ENCODE data around the gene UNC13A.

UNC13A gene

GRCh38 chr19:17626456-17627015 is 61.6 kb downstream of the UNC13A start:
- no peak for DNase-seq (ENCODE audit: low spot score in 2 of 2)
- no peak for ATAC-seq (replicated peaks; ENCODE audit: extremely low read depth, poor library complexity, severe bottlenecking)
- no peaks in the 10 kb centered on the region for H3K27me3 Mint-ChIP-seq
- H3K4me3 Mint-ChIP-seq: no peak overlapping the region
- H3K4me1 Mint-ChIP-seq: no peaks in the 10 kb centered on the region
- H3K27ac Mint-ChIP-seq (ENCODE audit: low read depth): no peak overlapping the region
- H3K36me3 Mint-ChIP-seq (ENCODE audit: insufficient read depth): no peaks in the 10 kb centered on the region
- H3K9me3 Mint-ChIP-seq: no peaks in the 10 kb centered on the region

GRCh38 chr19:17625980-17626379 is 62.2 kb downstream of the UNC13A start:
- no peaks in the 10 kb centered on the region for H3K27me3 Mint-ChIP-seq
- no peak overlapping the region for H3K4me3 Mint-ChIP-seq
- no peaks in the 10 kb centered on the region for H3K9me3 Mint-ChIP-seq
- no peaks in the 10 kb centered on the region for H3K36me3 Mint-ChIP-seq (ENCODE audit: insufficient read depth)
- no peak overlapping the region for H3K27ac Mint-ChIP-seq (ENCODE audit: low read depth)
- ATAC-seq (replicated peaks; ENCODE audit: extremely low read depth, poor library complexity, severe bottlenecking): no peak
- no peak for DNase-seq (ENCODE audit: low spot score in 2 of 2)
- no peaks in the 10 kb centered on the region for H3K4me1 Mint-ChIP-seq

- H3K36me3 Mint-ChIP-seq (ENCODE audit: insufficient read depth): no peaks in the 10 kb centered on the region
- ATAC-seq (replicated peaks; ENCODE audit: extremely low read depth, poor library complexity, severe bottlenecking) (no peak), DNase-seq (ENCODE audit: low spot score in 2 of 2) (no peak)
- no peaks in the 10 kb centered on the region for H3K9me3 Mint-ChIP-seq
- no peak overlapping the region for H3K4me3 Mint-ChIP-seq
- no peak overlapping the region for H3K27ac Mint-ChIP-seq (ENCODE audit: low read depth)
- peaks cover 1% of the 10 kb centered on the region for H3K27me3 Mint-ChIP-seq
- H3K4me1 Mint-ChIP-seq: no peaks in the 10 kb centered on the region
Observed at GRCh38 chr19:17625043-17625442, 63.1 kb downstream of the UNC13A start.

GRCh38 chr19:17624314-17624991 is 63.7 kb downstream of the UNC13A start:
- Mint-ChIP-seq H3K27me3 (peaks cover 7% of the 10 kb centered on the region), H3K27ac (ENCODE audit: low read depth) (no peak overlapping the region), H3K4me3 (no peak overlapping the region), H3K4me1 (no peaks in the 10 kb centered on the region), H3K9me3 (no peaks in the 10 kb centered on the region), H3K36me3 (ENCODE audit: insufficient read depth) (no peaks in the 10 kb centered on the region)
- DNase-seq (ENCODE audit: low spot score in 2 of 2) (no peak), ATAC-seq (replicated peaks; ENCODE audit: extremely low read depth, poor library complexity, severe bottlenecking) (no peak)

DNA sequence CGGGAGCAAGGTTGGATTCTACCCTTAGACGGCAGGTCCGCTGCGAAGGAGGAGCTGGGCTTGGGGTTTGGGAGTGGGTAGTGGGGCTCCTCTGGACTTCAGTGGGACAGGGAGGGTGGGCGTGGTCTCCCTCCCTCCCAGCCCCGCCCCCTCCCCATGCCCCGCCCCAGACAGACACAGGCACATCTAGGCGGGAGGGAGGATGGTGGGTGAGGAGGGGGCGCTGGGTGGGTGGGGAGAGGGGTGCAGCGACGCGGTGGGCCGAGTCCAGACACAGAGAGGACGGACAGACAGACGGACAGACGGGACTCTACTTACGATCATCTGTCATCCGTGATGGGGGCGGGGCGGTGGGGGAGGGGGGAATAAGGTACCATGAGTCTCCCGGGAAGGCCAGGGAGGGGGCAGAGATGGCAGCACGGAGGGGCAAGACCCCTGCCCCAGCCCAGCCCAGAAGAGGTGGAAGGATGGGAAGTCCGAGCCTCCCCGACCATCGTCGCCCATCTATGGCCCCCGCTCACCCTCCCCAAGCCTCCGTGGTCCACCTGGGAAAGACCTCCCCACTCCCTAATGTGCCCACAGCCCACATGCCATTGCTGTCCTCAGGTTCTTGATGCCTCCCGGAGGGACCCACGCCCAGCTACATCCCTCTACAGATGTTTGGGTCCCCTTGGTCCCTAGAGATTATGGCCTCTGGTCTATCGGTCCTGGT is 64.8 kb downstream of the UNC13A start:
- Mint-ChIP-seq H3K4me1 (no peaks in the 10 kb centered on the region), H3K27me3 (peaks cover 18% of the 10 kb centered on the region), H3K4me3 (no peak overlapping the region), H3K27ac (ENCODE audit: low read depth) (no peak overlapping the region), H3K36me3 (ENCODE audit: insufficient read depth) (no peaks in the 10 kb centered on the region), H3K9me3 (no peaks in the 10 kb centered on the region)
- DNase-seq (ENCODE audit: low spot score in 2 of 2) (no peak), ATAC-seq (replicated peaks; ENCODE audit: extremely low read depth, poor library complexity, severe bottlenecking) (no peak)

GRCh38 chr19:17620696-17621095 is 67.5 kb downstream of the UNC13A start:
- H3K9me3 Mint-ChIP-seq: no peaks in the 10 kb centered on the region
- H3K27ac Mint-ChIP-seq (ENCODE audit: low read depth): no peak overlapping the region
- H3K27me3 Mint-ChIP-seq: peaks cover 43% of the 10 kb centered on the region
- H3K4me3 Mint-ChIP-seq: no peak overlapping the region
- H3K36me3 Mint-ChIP-seq (ENCODE audit: insufficient read depth): peaks cover 2% of the 10 kb centered on the region
- no peaks in the 10 kb centered on the region for H3K4me1 Mint-ChIP-seq
- DNase-seq (ENCODE audit: low spot score in 2 of 2) (no peak), ATAC-seq (replicated peaks; ENCODE audit: extremely low read depth, poor library complexity, severe bottlenecking) (no peak)

DNA sequence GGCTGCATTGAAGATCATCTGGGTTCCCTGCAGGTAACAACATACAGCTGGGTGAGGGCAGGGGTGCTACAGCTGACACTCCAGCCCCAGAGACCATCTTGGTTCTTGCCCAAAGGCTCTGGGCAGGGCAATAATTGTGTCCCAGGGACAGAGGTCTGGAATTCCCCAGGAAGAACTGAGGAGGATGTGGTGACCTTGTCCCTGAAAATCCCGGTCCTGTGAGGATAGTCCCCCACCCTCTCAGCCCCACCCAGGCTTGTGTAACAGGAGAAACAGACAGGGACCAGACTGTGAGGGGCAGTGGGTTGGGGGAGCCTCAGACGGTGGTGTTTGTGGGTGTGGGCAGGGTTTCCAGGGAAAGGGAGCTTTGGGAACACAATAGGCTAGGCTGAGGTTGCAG is 69.2 kb downstream of the UNC13A start:
- Mint-ChIP-seq H3K27ac (ENCODE audit: low read depth) (no peak overlapping the region), H3K36me3 (ENCODE audit: insufficient read depth) (peaks cover 2% of the 10 kb centered on the region), H3K27me3 (peaks cover 43% of the 10 kb centered on the region), H3K4me1 (no peaks in the 10 kb centered on the region), H3K4me3 (no peak overlapping the region), H3K9me3 (no peaks in the 10 kb centered on the region)
- ATAC-seq (replicated peaks; ENCODE audit: extremely low read depth, poor library complexity, severe bottlenecking) (no peak), DNase-seq (ENCODE audit: low spot score in 2 of 2) (no peak)

- no peaks in the 10 kb centered on the region for H3K9me3 Mint-ChIP-seq
- H3K4me3 Mint-ChIP-seq: no peak overlapping the region
- no peak overlapping the region for H3K27ac Mint-ChIP-seq (ENCODE audit: low read depth)
- H3K4me1 Mint-ChIP-seq: no peaks in the 10 kb centered on the region
- H3K36me3 Mint-ChIP-seq (ENCODE audit: insufficient read depth): peaks cover 2% of the 10 kb centered on the region
- DNase-seq (ENCODE audit: low spot score in 2 of 2) (no peak), ATAC-seq (replicated peaks; ENCODE audit: extremely low read depth, poor library complexity, severe bottlenecking) (no peak)
- peaks cover 43% of the 10 kb centered on the region for H3K27me3 Mint-ChIP-seq
Observed at GRCh38 chr19:17618281-17618903, 69.8 kb downstream of the UNC13A start.

- Mint-ChIP-seq H3K4me3 (no peak overlapping the region), H3K27me3 (peaks cover 43% of the 10 kb centered on the region)
- no peak for DNase-seq (ENCODE audit: low spot score in 2 of 2)
Observed at GRCh38 chr19:17617807-17618192, 70.4 kb downstream of the UNC13A start.

GRCh38 chr19:17616961-17617806 is 71.0 kb downstream of the UNC13A start:
- DNase-seq (ENCODE audit: low spot score in 2 of 2) (no peak), ATAC-seq (replicated peaks; ENCODE audit: extremely low read depth, poor library complexity, severe bottlenecking) (no peak)
- no peak overlapping the region for H3K4me3 Mint-ChIP-seq
- peaks cover 43% of the 10 kb centered on the region for H3K27me3 Mint-ChIP-seq
- no peaks in the 10 kb centered on the region for H3K4me1 Mint-ChIP-seq
- no peaks in the 10 kb centered on the region for H3K9me3 Mint-ChIP-seq
- peaks cover 2% of the 10 kb centered on the region for H3K36me3 Mint-ChIP-seq (ENCODE audit: insufficient read depth)
- no peak overlapping the region for H3K27ac Mint-ChIP-seq (ENCODE audit: low read depth)

More at GRCh38 chr19:17617807-17618192, 70.4 kb downstream of the UNC13A start:
- Mint-ChIP-seq H3K9me3 (no peaks in the 10 kb centered on the region), H3K36me3 (ENCODE audit: insufficient read depth) (peaks cover 2% of the 10 kb centered on the region), H3K27ac (ENCODE audit: low read depth) (no peak overlapping the region), H3K4me1 (no peaks in the 10 kb centered on the region)
- no peak for ATAC-seq (replicated peaks; ENCODE audit: extremely low read depth, poor library complexity, severe bottlenecking)

- no peaks in the 10 kb centered on the region for H3K4me1 Mint-ChIP-seq
- no peak for ATAC-seq (replicated peaks; ENCODE audit: extremely low read depth, poor library complexity, severe bottlenecking)
Observed at GRCh38 chr19:17616686-17616960, 71.5 kb downstream of the UNC13A start.

DNA sequence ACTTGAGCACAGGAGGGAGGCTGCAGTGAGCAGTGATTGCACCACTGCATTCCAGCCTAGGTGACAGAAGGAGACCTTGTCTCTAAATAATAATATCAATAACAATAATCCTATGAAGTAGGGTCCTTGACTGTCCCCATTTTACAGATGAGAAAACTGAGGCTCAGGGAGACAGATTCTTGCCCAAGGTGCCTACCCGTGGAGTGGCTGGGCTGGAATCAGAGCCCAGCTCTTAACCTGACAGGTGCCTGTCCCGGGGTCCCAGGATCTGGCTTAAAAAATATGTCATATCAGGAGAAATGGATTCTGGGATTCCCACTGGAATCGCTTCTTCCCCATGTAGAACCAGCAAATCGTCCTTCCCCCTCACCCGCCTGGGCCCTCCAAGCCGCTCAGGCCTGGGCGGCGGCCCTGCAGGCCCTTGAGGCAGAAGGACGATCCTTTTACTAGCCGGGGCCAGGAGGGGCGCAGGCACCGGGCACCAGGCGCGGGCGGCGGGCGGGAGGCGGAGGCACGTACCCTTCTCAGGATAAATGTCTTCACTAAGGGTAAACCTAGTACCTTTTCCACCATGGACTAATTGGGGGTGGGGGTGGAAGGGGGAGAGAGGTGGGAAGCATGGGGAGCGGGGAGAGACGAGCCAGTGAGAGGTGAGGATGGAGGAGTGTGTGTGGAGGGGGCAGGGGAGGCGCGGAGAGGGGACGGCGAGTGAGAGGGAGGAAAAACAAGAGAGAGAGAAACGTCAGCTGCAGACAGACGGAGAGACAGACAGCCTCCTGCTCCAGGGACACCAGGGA is 72.1 kb downstream of the UNC13A start:
- Mint-ChIP-seq H3K9me3 (no peaks in the 10 kb centered on the region), H3K4me3 (no peak overlapping the region), H3K27ac (ENCODE audit: low read depth) (no peak overlapping the region), H3K36me3 (ENCODE audit: insufficient read depth) (peaks cover 2% of the 10 kb centered on the region), H3K27me3 (peaks cover 43% of the 10 kb centered on the region), H3K4me1 (no peaks in the 10 kb centered on the region)
- no peak for DNase-seq (ENCODE audit: low spot score in 2 of 2)
- ATAC-seq (replicated peaks; ENCODE audit: extremely low read depth, poor library complexity, severe bottlenecking): no peak

More at GRCh38 chr19:17616686-17616960, 71.5 kb downstream of the UNC13A start:
- peaks cover 2% of the 10 kb centered on the region for H3K36me3 Mint-ChIP-seq (ENCODE audit: insufficient read depth)
- no peak for DNase-seq (ENCODE audit: low spot score in 2 of 2)
- no peak overlapping the region for H3K4me3 Mint-ChIP-seq
- H3K27ac Mint-ChIP-seq (ENCODE audit: low read depth): no peak overlapping the region
- H3K27me3 Mint-ChIP-seq: peaks cover 43% of the 10 kb centered on the region
- H3K9me3 Mint-ChIP-seq: no peaks in the 10 kb centered on the region
